B cell (primary cell): ENCODE data around the gene FYN. TPM values are rescaled to one million over a fixed set of nuclear protein-coding genes. Genes with fewer than 3 reads are reported as not detected.

ENCODE experiments used
- ATAC-seq: fragments of 200-7000 bp; cut with Tn5 transposase; one replicate; pipeline ENCODE4 v1.10.0; 2021; ENCODE audit warnings: low read depth, mild to moderate bottlenecking, moderate number of reproducible peaks, moderate library complexity
- CTCF ChIA-PET: fragments of 350-600 bp; sonication (Branson Sonifier 250); formaldehyde crosslinking; loops from one replicate; lab custom pipeline; 2021; ENCODE audit warnings: antibody characterized with exemption, inconsistent platforms; lab: Charles Lee
- POLR2A ChIA-PET: fragments of 350-600 bp; sonication (Branson Sonifier 250); formaldehyde crosslinking; loops from one replicate; lab custom pipeline; 2021; ENCODE audit warnings: antibody characterized with exemption; lab: Charles Lee
- DNase-seq: peaks from one replicate; pipeline ENCODE4 v3.0.0; 2013
- H2AFZ ChIP-seq: 2 replicates; pipeline ENCODE4 v1.6.1; 2012; ENCODE audit warnings: mild to moderate bottlenecking, low read depth, low read length; ENCODE audit not compliant: insufficient read depth, poor library complexity, severe bottlenecking
- H3K27ac ChIP-seq, 2 donors: 1 replicate in 1 of 2; 2 replicates in 1 of 2; pipeline ENCODE4 v1.5.1; 2012 to 2013; ENCODE audit warnings: low read length in 2 of 2, mild to moderate bottlenecking in 2 of 2, moderate library complexity in 1 of 2
- H3K27me3 ChIP-seq, 4 experiments: fragments of 200-600 bp in 1 of 4; sonication (generic) in 1 of 4; replicated peaks in 1 of 4; 1 replicate in 2 of 4; 2 replicates in 2 of 4; pipeline versions ENCODE4 v1.6.1 to v1.7.0; 2013 to 2016; ENCODE audit warnings: low read length in 3 of 4, mild to moderate bottlenecking in 2 of 4, mixed read lengths in 1 of 4, moderate library complexity in 1 of 4; ENCODE audit not compliant: insufficient read depth in 4 of 4, control insufficient read depth in 3 of 4; ENCODE audit errors: control extremely low read depth in 1 of 4
- H3K36me3 ChIP-seq, 2 experiments: replicated peaks in 1 of 2; 1 replicate in 1 of 2; 2 replicates in 1 of 2; pipeline versions ENCODE4 v1.6.1 to v1.7.1; 2013; ENCODE audit warnings: low read length in 1 of 2; ENCODE audit not compliant: insufficient read depth in 2 of 2, control insufficient read depth in 1 of 2; ENCODE audit errors: control extremely low read depth in 1 of 2, extremely low read depth in 1 of 2
- H3K4me1 ChIP-seq, 2 donors: fragments of 200-600 bp in 1 of 2; sonication (generic) in 1 of 2; 1 replicate in 1 of 2; 2 replicates in 1 of 2; pipeline versions ENCODE4 v1.5.1 to v1.6.1; 2013 to 2017; ENCODE audit warnings: low read length in 2 of 2; ENCODE audit not compliant: control insufficient read depth in 2 of 2, insufficient read depth in 2 of 2
- H3K4me2 ChIP-seq: replicated peaks from 2 replicates; pipeline ENCODE3; 2012; ENCODE audit warnings: mild to moderate bottlenecking, low read depth, low read length; ENCODE audit not compliant: poor library complexity, severe bottlenecking
- H3K4me3 ChIP-seq, 5 experiments: fragments of 200-600 bp in 1 of 5; sonication (generic) in 1 of 5; 1 replicate in 3 of 5; 2 replicates in 2 of 5; pipeline versions ENCODE4 v1.5.1 to v1.7.0; 2011 to 2016; ENCODE audit warnings: low read length in 4 of 5, mild to moderate bottlenecking in 4 of 5, low read depth in 2 of 5, control low read depth in 1 of 5, moderate library complexity in 1 of 5; ENCODE audit not compliant: insufficient read depth in 1 of 5; ENCODE audit errors: control extremely low read depth in 1 of 5, extremely low read depth in 1 of 5
- H3K79me2 ChIP-seq: fragments of 200-600 bp; sonication (generic); one replicate; pipeline ENCODE4 v1.6.0; 2016; ENCODE audit warnings: low read length; ENCODE audit not compliant: control insufficient read depth, insufficient read depth
- H3K9ac ChIP-seq: fragments of 200-600 bp; sonication (generic); 2 replicates; pipeline ENCODE4 v1.6.1; 2017; ENCODE audit warnings: mild to moderate bottlenecking, low read length, moderate library complexity
- H3K9me3 ChIP-seq, 3 donors: one replicate each; pipeline versions ENCODE4 v1.6.1 to v1.7.1; 2013; ENCODE audit warnings: low read length in 2 of 3; ENCODE audit not compliant: control insufficient read depth in 2 of 3, insufficient read depth in 1 of 3; ENCODE audit errors: control extremely low read depth in 1 of 3
- H4K20me1 ChIP-seq: 2 replicates; pipeline ENCODE4 v1.6.0; 2012; ENCODE audit warnings: mild to moderate bottlenecking, low read length; ENCODE audit not compliant: insufficient read depth, control insufficient read depth, poor library complexity, severe bottlenecking
- H3K27ac Mint-ChIP-seq: one replicate; pipeline ENCODE4 v1.8.0; 2021; ENCODE audit warnings: mixed read lengths
- H3K27me3 Mint-ChIP-seq: one replicate; pipeline ENCODE4 v1.8.0; 2021; ENCODE audit warnings: mixed read lengths
- H3K4me1 Mint-ChIP-seq: one replicate; pipeline ENCODE4 v1.8.0; 2021; ENCODE audit warnings: mixed read lengths
- H3K4me3 Mint-ChIP-seq: one replicate; pipeline ENCODE4 v1.8.0; 2021; ENCODE audit warnings: mixed read lengths
- H3K9me3 Mint-ChIP-seq: one replicate; pipeline ENCODE4 v1.8.0; 2022; ENCODE audit warnings: mixed read lengths; ENCODE audit not compliant: insufficient read depth
- CTCF ChIP-seq: fragments of 200-600 bp; IDR thresholded peaks from one replicate; pipeline ENCODE4 v1.8.0; 2022; ENCODE audit warnings: antibody characterized with exemption, mild to moderate bottlenecking
- EZH2 ChIP-seq: IDR thresholded peaks from 2 replicates; pipeline ENCODE4 v1.6.1; 2012; ENCODE audit warnings: borderline replicate concordance, low read depth, mild to moderate bottlenecking, moderate library complexity, low read length; ENCODE audit not compliant: insufficient read depth, poor library complexity, severe bottlenecking
- WGBS: methylation state at CpG from one replicate; pipeline ENCODE4 v1.1.5; 2013; ENCODE audit warnings: missing lambda C conversion rate; ENCODE audit not compliant: insufficient coverage; 5-methylcytosine and 5-hydroxymethylcytosine counted together
- intact Hi-C: fragments of 100-400 bp; cut with micrococcal nuclease; formaldehyde crosslinking; loops from one replicate; pipeline ENCODE4 v1.10.0; 2022
- polyA plus RNA-seq: library from polyadenylated mRNA; depleted of rRNA; stranded (reverse); fragments of >200 nt; gene quantifications from 2 replicates; pipeline ENCODE4 v1.2.3, GENCODE V29; 2012
- total RNA-seq, 2 donors: library from RNA; stranded (reverse); fragments of 120-200 nt in 1 of 2; gene quantifications; 1 replicate in 1 of 2; 2 replicates in 1 of 2; pipeline versions ENCODE4 v1.2.3 to v1.2.4, GENCODE V29; 2013 to 2022

FYN gene
- total and polyA plus RNA-seq, 2 donors (not counting 1 experiment from before 2014, with no cell fraction given) = 54.1 to 94.0 TPM

DNA sequence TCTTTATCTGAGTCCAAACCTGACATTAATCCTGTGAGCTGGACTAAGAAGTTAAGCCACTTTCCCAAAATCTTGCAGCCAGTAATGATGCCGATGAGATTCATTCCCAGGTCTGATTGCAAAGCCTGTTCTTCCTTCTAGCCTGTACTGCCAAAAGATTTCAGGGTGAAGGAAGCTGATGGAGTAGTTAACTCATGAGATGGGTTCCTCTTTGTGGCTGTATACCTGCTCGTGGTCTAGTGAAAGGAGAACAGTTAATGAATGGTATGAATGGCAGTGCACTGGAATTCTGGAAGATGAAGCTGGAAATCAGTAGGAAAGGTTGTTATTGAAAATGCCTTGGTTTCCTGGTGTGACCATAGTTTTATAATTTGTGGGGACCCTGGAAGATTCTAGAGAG lies 112.0 kb downstream of the FYN start:
- ATAC-seq (no peak), DNase-seq (no peak)
- H3K27me3 ChIP-seq = no peaks in the 10 kb centered on the region
- 38% methylated on average over 2 of the region's 2 CpGs for WGBS
- Mint-ChIP-seq H3K4me1 (peaks cover 73% of the 10 kb centered on the region), H3K27me3 (no peaks in the 10 kb centered on the region), H3K9me3 (peaks cover 5% of the 10 kb centered on the region), H3K4me3 (peak overlapping the region; percentile 56), H3K27ac (no peak overlapping the region)
- intact Hi-C loops = loop anchor here (5.0 kb wide), 3 partner anchors 39 to 111 kb away; partner anchors contain the start of gene FYN
- H3K4me3 ChIP-seq = no peak overlapping the region
- no peaks in the 10 kb centered on the region for H4K20me1 ChIP-seq
- ChIA-PET POLR2A (interaction anchor here (0.6 kb wide), 1 partner anchor 887 kb away, joined by 3 read pairs; the partner anchor contains the start of gene AMD1), CTCF (interaction anchor here (1.0 to 3.3 kb wide), 4 partner anchors 9 to 62 kb away, joined by 3 to 18 read pairs (median 6); no protein-coding TSS in a partner anchor)
- H3K4me2 ChIP-seq = peak overlapping the region; percentile 58
- H3K9me3 ChIP-seq = no peaks in the 10 kb centered on the region
- H3K4me1 ChIP-seq = peaks cover 52 to 59% of the 10 kb centered on the region in 2 donors
- H3K36me3 ChIP-seq = no peaks in the 10 kb centered on the region
- no peak overlapping the region for H3K9ac ChIP-seq
- no peak overlapping the region for H3K27ac ChIP-seq
- H2AFZ ChIP-seq = no peak overlapping the region
- H3K79me2 ChIP-seq = peaks cover 39% of the 10 kb centered on the region
- no peak for TF ChIP-seq EZH2
- no peak for TF ChIP-seq CTCF

DNA sequence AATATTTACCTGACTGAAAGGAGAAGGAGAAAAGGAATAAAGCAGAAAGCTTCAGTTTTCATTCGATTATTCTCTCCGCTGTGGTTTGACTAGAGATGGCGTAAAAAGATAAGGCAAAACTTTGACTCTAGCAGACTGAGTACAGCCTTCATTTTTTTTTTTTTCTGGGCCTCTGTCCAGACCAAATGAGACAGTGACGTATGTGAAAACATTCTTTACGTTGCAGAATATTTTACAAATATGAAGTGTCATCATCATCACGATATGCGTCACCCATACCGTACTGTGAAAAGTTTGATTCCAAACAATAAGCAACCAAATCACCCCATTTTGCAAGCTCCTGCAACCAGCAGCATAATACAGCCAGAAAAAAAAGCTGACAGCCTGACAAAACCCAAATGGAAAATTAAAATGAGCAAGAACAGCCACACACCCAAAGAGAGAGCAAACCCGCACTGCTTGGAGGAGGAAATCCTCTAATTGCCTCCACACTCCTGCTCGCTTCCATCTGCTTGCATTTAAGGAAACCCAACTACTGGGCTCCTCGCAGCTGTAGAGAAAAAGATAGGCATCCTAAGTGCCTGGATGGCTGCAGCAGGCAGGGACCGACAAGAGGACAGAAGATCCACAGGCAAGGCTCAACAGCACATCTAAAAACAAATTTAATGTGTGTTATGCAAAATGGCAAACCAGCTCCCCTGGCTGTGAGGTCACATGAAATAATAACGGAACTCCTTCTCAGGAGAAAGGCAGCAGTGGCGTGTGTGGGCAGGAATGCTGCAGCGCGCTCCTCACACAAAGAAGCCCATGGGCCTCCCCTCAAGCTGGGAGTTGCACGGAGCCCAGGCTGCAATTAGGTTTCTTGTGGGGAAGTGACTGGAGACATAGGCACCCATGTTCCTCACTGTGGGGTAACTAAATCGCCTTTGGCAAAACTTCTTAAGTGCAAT lies 113.1 kb downstream of the FYN start:
- no peak for ATAC-seq
- no peak overlapping the region for H3K27ac ChIP-seq
- WGBS = 63% methylated on average over 11 of the region's 18 CpGs
- POLR2A ChIA-PET = no interaction called here
- H3K4me2 ChIP-seq = no peak overlapping the region
- peaks cover 4% of the 10 kb centered on the region for H3K9me3 Mint-ChIP-seq
- peaks cover 62% of the 10 kb centered on the region for H3K4me1 Mint-ChIP-seq
- H3K36me3 ChIP-seq = no peaks in the 10 kb centered on the region
- no peaks in the 10 kb centered on the region for H3K9me3 ChIP-seq
- no peak overlapping the region for H3K27ac Mint-ChIP-seq
- no peak overlapping the region for H3K9ac ChIP-seq
- H3K4me3 Mint-ChIP-seq = no peak overlapping the region
- intact Hi-C loops = loop anchor here (5.0 kb wide), 3 partner anchors 38 to 112 kb away; partner anchors contain the start of gene FYN
- TF ChIP-seq EZH2 (no peak), CTCF (no peak)
- CTCF ChIA-PET = interaction anchor here (0.7 kb wide), 1 partner anchor 8 kb away, joined by 3 read pairs; no protein-coding TSS in a partner anchor
- H3K4me1 ChIP-seq = peaks cover 43 to 49% of the 10 kb centered on the region in 2 donors
- H3K27me3 ChIP-seq = no peaks in the 10 kb centered on the region
- H3K79me2 ChIP-seq = peaks cover 42% of the 10 kb centered on the region
- H2AFZ ChIP-seq = no peak overlapping the region
- no peaks in the 10 kb centered on the region for H4K20me1 ChIP-seq
- no peaks in the 10 kb centered on the region for H3K27me3 Mint-ChIP-seq
- H3K4me3 ChIP-seq = no peak overlapping the region
- no peak for DNase-seq
